OCI-LY7 (cell line): ENCODE measurements around the gene CCR4.

Experiments used
- CTCF ChIP-seq: fragments of 200-600 bp; sonication (generic); conservative IDR thresholded peaks from 2 replicates; pipeline ENCODE4 v1.5.1; 2014; ENCODE audit warnings: mild to moderate bottlenecking, antibody characterized with exemption, low read length, moderate library complexity, mixed read lengths
- EZH2phosphoT487 ChIP-seq: fragments of 200-600 bp; sonication (generic); IDR thresholded peaks from 2 replicates; pipeline ENCODE4 v1.6.1; 2018; ENCODE audit warnings: low read depth, borderline replicate concordance, mild to moderate bottlenecking, mixed run types, antibody characterized with exemption, low read length, moderate library complexity, mixed read lengths

- TF ChIP-seq CTCF (no peak), EZH2phosphoT487 (no peak)
These were observed 16.9 kb downstream of the CCR4 start for GRCh38 chr3:32968166-32968919.
